Erythroblast (primary cell): ENCODE results near the gene RWDD1.

Experiments used
- GATA1 ChIP-seq: IDR thresholded peaks from 2 replicates; pipeline ENCODE4 v1.6.1; 2011; ENCODE audit warnings: low read depth, mild to moderate bottlenecking, control low read depth, low read length, moderate library complexity
- POLR2A ChIP-seq: IDR thresholded peaks from 2 replicates; pipeline ENCODE4 v1.6.1; 2011; ENCODE audit warnings: mild to moderate bottlenecking, low read length

DNA sequence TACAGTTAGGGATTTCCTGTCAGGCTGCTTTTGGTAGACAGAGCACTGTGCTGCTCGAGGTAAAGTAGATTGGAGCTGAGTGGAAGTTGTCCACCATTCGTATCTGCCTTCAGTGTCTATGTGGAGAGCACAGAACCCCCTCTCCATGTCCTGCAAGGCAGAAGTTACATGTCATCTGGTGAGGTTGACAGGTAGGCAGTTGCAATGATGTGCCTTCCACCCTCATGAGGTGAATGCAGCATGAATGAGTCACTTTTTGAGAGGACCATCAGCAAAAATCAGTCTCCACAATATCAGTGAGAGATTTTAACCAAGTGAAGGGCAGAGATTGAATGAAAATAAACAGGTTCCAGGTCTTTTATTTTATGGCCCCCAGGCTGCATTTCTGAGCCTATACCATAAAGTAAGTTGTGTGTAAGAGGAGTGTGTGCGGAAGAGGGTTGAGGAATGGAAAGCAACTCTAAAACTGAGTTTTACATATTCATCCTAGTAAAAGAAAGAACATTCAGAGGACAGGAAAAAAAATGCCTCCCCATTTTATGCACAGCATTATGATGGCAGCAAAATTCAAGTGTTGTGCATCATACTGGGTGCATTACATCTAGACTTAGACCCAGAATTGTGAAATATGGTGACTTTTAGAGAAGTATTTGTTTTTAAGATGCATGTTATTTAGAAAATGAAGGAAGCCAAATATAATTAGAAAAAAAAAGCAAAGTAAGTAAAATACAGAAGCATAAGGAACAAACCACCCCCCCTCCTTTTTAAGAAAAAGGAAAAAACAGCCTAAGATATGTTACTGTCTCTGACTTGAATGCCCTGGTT, 41.6 kb upstream of the RWDD1 start:
- TF ChIP-seq POLR2A (no peak), GATA1 (no peak)
